Measurements from ENCODE around the gene TUSC1. TPM values are rescaled to one million over a fixed set of nuclear protein-coding genes. Genes with fewer than 3 reads are reported as not detected.
"Not testable (repeated sequence)": the region's sequence is repeated elsewhere in the genome, so short reads cannot be mapped to it uniquely, and the experiment has no call there.

Gene TUSC1
- total RNA-seq, 1 donor from 2014 or later = not detected

GRCh38 chr9:25684321-25684720 lies 6.1 kb upstream of the TUSC1 start:
- H3K36me3 Mint-ChIP-seq = no peaks in the 10 kb centered on the region
- H3K27me3 Mint-ChIP-seq (ENCODE audit: low read depth) = no peaks in the 10 kb centered on the region
- H3K4me3 Mint-ChIP-seq = no peak overlapping the region
- no peak for DNase-seq (ENCODE audit: low spot score in 2 of 2, unreplicated experiment in 2 of 2)
- H3K4me1 Mint-ChIP-seq = peaks cover 9% of the 10 kb centered on the region
- H3K9me3 Mint-ChIP-seq = peaks cover 5% of the 10 kb centered on the region
- H3K27ac Mint-ChIP-seq = no peak overlapping the region
- no peak for TF ChIP-seq CTCF (IDR thresholded peaks at IDR 0.05; ENCODE audit: unreplicated experiment)

GRCh38 chr9:25681266-25681665 lies 3.0 kb upstream of the TUSC1 start:
- H3K27ac Mint-ChIP-seq = no peak overlapping the region
- no peak overlapping the region for H3K4me3 Mint-ChIP-seq
- no peaks in the 10 kb centered on the region for H3K27me3 Mint-ChIP-seq (ENCODE audit: low read depth)
- no peaks in the 10 kb centered on the region for H3K36me3 Mint-ChIP-seq
- no peak for TF ChIP-seq CTCF (IDR thresholded peaks at IDR 0.05; ENCODE audit: unreplicated experiment)
- H3K9me3 Mint-ChIP-seq = peaks cover 8% of the 10 kb centered on the region
- DNase-seq (ENCODE audit: low spot score in 2 of 2, unreplicated experiment in 2 of 2) = no peak
- H3K4me1 Mint-ChIP-seq = peaks cover 7% of the 10 kb centered on the region

GRCh38 chr9:25678846-25679360 lies 659 bp upstream of the TUSC1 start:
- H3K27me3 Mint-ChIP-seq (ENCODE audit: low read depth) = no peaks in the 10 kb centered on the region
- H3K9me3 Mint-ChIP-seq = peaks cover 8% of the 10 kb centered on the region
- no peak overlapping the region for H3K27ac Mint-ChIP-seq
- no peak for TF ChIP-seq CTCF (IDR thresholded peaks at IDR 0.05; ENCODE audit: unreplicated experiment)
- no peak for DNase-seq (ENCODE audit: low spot score in 2 of 2, unreplicated experiment in 2 of 2)
- peaks cover 3% of the 10 kb centered on the region for H3K4me1 Mint-ChIP-seq
- no peak overlapping the region for H3K4me3 Mint-ChIP-seq
- no peaks in the 10 kb centered on the region for H3K36me3 Mint-ChIP-seq

GRCh38 chr9:25677301-25678146 lies 720 bp downstream of the TUSC1 start:
- no peaks in the 10 kb centered on the region for H3K36me3 Mint-ChIP-seq
- H3K4me1 Mint-ChIP-seq = peaks cover 3% of the 10 kb centered on the region
- no peak for TF ChIP-seq CTCF (IDR thresholded peaks at IDR 0.05; ENCODE audit: unreplicated experiment)
- no peak for DNase-seq (ENCODE audit: low spot score in 2 of 2, unreplicated experiment in 2 of 2)
- no peaks in the 10 kb centered on the region for H3K27me3 Mint-ChIP-seq (ENCODE audit: low read depth)
- H3K9me3 Mint-ChIP-seq = peaks cover 3% of the 10 kb centered on the region
- H3K4me3 Mint-ChIP-seq = no peak overlapping the region
- no peak overlapping the region for H3K27ac Mint-ChIP-seq

GRCh38 chr9:25675858-25676257 lies 2.4 kb downstream of the TUSC1 start:
- not testable (repeated sequence) for H3K27me3 Mint-ChIP-seq (ENCODE audit: low read depth); H3K4me3 Mint-ChIP-seq; DNase-seq (ENCODE audit: low spot score in 2 of 2, unreplicated experiment in 2 of 2)

GRCh38 chr9:25658571-25658970 lies 19.7 kb downstream of the TUSC1 start:
- no peak for DNase-seq (ENCODE audit: low spot score in 2 of 2, unreplicated experiment in 2 of 2)
- H3K9me3 Mint-ChIP-seq = no peaks in the 10 kb centered on the region
- H3K4me3 Mint-ChIP-seq = no peak overlapping the region
- H3K36me3 Mint-ChIP-seq = no peaks in the 10 kb centered on the region
- no peak overlapping the region for H3K27ac Mint-ChIP-seq
- no peaks in the 10 kb centered on the region for H3K27me3 Mint-ChIP-seq (ENCODE audit: low read depth)
- H3K4me1 Mint-ChIP-seq = peaks cover 2% of the 10 kb centered on the region
- TF ChIP-seq CTCF (IDR thresholded peaks at IDR 0.05; ENCODE audit: unreplicated experiment) = no peak

More at GRCh38 chr9:25675858-25676257, 2.4 kb downstream of the TUSC1 start:
- H3K36me3 Mint-ChIP-seq, H3K4me1 Mint-ChIP-seq, H3K9me3 Mint-ChIP-seq, H3K27ac Mint-ChIP-seq: not testable (repeated sequence)
